GM18951 (cell line): ENCODE results near the gene RHOXF2B.
"Not testable (repeated sequence)": the region's sequence is repeated elsewhere in the genome, so short reads cannot be mapped to it uniquely, and the experiment has no call there.

ENCODE experiments used
- POLR2A ChIP-seq: IDR thresholded peaks from 4 replicates; pipeline ENCODE4 v1.6.1; 2011; ENCODE audit warnings: mild to moderate bottlenecking; ENCODE audit not compliant: insufficient read length, insufficient read depth; ENCODE audit errors: extremely low read depth
- in situ Hi-C: fragments of 300-500 bp; cut with MboI; formaldehyde crosslinking; loops from one replicate; pipeline ENCODE4 v1.12.0; 2022; ENCODE audit warnings: low sequenced_read_pairs, mixed read lengths, inconsistent platforms; ENCODE audit not compliant: unreplicated experiment

The RHOXF2B gene

DNA sequence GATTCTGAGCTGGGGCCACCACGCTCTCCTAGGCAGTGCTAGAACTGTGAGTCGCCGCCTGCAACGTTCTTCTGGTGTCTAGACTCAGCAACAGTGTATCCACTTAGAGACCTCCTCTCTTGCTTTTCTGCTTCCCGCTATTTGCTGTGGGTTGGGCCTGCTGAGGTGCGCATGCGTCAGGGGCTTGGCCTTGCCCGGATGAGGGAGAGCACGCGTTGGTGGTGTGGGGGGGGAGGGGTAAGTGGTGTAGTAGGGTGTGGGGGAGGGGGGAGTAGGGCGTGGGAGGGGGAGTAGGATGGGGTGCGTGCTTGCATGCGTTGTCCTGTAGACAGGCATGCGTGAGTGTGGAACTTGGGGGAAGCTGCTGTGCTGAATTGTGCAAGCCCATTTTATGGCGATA is at the start of gene RHOXF2B:
RHOXF2B (minus strand) TSS at position 101 of the 400 bp plus-strand sequence. CDS start 138 bp downstream, outside the sequence.
- in situ Hi-C loops = not testable (repeated sequence)

DNA sequence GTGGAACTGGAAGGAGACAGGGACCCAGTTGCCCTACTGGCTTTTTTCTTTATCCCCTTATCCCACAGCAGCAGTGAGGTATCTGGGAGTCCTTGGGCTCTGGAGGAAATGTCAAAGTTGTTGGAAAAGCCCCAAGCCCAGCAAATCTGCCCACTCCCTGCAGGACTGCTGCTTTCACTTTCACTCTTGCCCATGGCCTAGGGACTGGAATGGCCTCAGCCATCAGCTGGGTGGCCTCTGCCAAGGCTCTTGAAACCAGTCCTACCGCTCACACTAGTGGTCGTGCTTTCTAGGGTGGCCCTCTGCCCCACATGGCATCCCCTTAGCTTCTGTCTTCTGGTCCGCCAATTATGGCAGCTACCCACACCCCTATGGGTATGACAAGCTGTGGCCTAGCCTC is 48.0 kb upstream of the RHOXF2B start:
- in situ Hi-C loops = no loop called here
- no peak for TF ChIP-seq POLR2A

DNA sequence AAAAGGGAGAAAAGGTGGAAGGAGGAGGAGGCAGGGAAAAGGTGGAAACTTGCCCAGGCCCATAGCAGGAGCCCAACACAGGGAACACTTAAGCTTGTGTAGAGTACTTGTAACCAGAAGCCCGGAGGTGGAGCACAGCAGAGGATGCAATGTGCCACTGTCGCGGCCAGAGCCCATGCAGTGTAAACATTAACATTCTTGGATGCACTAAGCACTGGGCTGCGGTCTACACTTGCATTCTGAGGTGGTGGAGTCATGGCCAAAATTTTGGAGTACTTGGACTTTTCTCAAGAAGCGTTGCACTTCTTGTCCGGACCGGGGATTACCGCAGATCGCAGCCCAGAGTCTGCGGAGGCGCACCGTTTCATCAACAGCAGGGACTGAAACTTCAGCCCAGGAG is 42.7 kb upstream of the RHOXF2B start:
- TF ChIP-seq POLR2A = no peak
- in situ Hi-C loops = no loop called here

DNA sequence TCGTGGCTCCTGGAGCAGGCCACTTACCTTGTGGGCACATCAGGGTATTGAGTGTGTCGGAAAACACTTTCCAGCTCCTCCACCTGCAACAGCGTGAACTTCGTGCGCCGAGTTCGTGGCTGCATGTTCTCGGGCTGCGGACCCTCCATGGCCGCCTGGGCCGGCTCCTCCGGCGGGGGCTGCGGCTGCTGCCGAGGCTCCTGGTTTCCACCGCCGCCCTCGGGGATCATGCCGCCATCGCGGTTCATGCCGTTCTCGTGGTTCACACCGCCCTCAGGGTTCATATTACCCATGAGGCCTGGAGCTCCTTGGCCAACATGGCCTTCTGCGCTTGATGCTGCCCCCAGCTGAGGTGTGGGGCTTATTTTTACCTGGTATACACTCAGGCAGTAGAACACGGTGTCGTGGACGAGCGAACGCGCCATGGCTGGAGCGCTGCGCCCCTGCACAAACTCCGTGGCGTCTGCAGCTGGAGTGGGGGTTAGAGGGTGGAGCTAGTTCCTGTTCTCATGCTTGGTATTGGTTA is 38.0 kb upstream of the RHOXF2B start, which contains the start of gene RHOXF1:
RHOXF1 (minus strand) TSS at position 476 of the 526 bp plus-strand sequence; CDS start at position 425, 51 bp downstream.
- TF ChIP-seq POLR2A = no peak
- in situ Hi-C loops = no loop called here

DNA sequence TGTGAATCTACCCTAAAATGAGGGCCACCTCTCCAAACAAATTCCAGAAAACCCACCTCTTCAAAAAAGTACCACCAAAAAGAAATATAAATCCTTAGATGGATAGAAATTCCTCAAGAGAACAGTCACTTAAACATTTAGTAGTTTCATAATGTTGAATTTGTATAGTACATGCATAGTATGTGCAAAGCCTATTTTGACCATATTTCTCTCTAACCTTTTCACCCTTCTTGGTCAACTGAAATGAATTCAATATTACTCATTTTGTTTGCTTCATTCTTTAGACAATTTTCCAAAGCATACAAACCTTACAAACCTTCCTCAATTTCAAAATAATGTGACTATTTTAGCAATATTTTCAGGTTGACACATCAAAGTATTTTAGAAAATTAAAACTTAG is 34.1 kb upstream of the RHOXF2B start:
- no peak for TF ChIP-seq POLR2A
- in situ Hi-C loops = no loop called here

DNA sequence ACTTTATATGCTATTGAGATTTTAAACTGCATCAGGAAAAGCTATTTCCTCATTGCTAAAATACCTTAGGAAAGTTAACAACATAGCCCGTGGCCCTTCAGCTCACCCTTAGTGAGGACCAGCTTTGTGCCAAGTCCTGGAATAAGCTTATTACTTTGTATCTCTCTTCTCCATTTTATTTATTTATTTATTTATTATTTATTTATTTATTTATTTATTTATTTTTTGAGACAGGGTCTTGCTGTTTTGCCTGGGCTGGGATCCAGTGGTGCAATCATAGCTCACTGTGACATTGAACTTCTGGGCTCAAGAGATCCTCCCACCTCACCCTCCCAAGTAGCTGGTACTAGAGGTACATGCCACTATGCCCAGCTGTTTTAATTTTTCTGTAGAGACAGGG is 31.9 kb upstream of the RHOXF2B start:
- in situ Hi-C loops = no loop called here
- no peak for TF ChIP-seq POLR2A

DNA sequence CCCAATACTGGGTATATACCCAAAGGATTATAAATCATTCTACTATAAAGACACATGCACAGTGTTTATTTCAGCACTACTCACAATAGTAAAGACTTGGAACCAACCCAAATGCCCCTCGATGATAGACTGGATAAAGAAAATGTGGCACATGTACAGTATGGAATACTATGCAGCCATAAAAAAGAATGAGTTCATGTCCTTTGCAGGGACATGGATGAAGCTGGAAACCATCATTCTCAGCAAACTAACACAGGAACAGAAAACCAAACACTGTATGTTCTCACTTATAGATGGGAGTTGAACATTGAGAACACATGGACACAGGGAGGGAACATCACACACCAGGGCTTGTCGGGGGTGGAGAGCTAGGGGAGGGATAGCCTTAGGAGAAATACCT is 27.2 kb upstream of the RHOXF2B start:
- in situ Hi-C loops = not testable (repeated sequence)

DNA sequence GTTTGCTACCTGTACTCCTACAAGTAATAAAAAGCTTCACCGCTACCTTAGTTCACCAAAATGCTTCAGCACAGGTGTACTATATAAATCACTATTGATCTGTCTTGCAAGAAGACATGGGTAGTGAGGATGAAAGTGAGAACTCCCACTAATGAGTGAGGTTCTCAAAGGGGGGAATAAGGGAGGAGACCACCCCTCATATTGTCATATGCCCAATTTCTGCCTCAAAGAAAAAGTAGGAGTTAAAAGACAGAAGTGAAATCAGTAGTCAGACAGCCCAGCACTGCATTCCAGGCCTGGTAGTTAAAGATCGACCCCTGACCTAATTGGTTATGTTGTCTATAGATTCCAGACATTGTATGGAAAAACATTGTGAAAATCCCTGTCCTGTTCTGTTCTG is 23.6 kb upstream of the RHOXF2B start:
- in situ Hi-C loops = not testable (repeated sequence)

DNA sequence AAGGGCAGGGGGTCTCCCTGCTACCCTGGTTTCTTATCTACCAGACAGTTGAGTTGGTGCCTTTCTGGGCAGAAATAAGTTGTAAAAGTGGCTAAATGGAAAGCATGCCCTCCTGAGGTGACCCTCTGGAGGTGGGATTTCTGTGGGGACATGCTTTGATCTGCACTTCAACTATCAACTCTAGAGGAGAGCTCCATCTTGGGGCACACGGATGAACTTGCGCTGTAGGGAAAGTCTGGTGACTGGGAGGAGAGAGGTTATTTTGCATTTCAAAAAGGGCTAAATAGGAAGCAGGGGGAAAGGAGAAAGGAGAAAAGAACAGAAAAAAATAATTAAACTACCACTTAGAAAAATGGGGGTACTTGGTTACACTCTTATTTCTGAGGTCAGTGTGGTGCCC is 12.7 kb upstream of the RHOXF2B start:
- TF ChIP-seq POLR2A = no peak
- in situ Hi-C loops = no loop called here

DNA sequence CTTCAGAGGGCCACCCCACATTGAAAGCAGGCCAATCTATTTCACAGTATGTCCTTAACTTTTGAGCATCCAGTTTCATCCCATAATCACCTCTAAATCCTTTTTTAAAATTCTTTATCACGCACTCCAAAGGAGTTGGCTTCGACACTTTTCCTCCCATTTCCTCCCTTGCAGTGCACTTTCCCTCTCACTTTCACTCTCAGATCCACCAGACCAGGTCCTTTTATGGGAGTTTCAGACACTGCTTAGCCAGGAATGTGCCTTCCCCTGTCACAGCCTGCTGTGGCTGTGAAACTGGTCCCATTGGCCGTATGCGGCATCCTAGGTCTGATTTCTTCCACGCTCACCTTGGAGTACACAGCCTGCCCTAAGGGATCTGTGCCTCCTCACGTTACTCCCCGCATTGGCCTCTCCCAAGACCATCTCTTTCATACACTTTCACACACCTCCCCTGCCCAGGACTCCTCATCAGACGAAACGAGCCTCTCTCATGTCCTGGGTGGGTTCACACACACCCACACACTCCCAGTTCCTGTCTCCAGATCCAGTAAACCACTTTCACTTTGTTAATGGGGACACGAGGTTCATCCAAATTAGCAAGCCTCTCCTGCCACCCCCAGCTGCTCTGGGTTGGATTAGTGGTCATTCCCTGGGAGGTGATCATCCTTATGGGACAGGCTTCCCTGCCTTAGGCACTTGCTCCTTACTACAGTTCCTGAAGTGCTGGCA is 10.0 kb upstream of the RHOXF2B start:
- TF ChIP-seq POLR2A = no peak
- in situ Hi-C loops = no loop called here

DNA sequence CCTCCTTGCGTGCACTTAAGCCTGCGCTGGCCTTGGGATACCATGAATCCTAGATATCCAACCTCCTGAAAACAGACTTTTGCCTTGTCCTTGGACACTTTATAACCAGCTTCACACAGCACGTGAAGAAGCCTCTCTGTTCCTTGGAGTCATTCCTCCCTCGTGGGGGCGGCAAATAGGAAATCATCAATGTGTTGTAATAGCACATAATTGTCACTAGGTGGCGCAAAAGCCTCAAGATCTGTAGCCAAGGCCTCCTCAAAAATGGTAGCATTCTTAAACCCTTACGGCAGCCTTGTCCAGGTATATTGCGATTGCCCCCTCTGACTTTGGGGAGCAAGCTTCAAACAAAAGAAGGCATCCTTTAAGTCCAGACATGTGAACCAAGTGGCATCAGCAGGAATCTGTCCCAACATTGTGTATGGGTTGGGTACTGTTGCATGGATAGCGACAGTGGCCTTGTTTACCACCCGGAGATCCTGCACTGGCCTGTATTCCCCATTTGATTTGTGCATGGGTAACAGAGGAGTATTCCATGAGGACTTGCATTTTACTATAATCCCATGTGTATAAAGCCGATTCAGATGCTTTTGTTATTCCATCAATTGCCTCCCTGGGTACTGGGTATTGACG is 8.2 kb upstream of the RHOXF2B start:
- in situ Hi-C loops = not testable (repeated sequence)

DNA sequence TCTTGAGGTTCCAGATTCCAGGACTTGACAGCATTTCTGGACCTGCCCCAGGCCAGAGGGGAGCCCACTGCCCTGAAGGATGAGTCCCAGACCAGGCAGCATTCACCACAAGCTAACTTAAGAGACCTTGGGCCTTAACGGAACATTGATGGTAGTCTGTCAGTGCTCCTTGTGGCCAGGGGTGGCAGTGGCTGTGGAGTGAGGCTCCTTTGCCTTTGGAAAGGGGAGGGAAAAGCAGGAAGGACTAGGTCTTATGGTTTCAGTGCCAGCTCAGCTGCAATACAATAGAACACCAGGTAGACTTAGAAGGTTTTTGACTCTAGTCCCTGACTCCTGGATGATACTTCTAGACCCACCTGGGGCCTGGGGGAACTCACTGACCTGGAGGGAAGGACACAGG is 11.3 kb downstream of the RHOXF2B start:
- in situ Hi-C loops = not testable (repeated sequence)

DNA sequence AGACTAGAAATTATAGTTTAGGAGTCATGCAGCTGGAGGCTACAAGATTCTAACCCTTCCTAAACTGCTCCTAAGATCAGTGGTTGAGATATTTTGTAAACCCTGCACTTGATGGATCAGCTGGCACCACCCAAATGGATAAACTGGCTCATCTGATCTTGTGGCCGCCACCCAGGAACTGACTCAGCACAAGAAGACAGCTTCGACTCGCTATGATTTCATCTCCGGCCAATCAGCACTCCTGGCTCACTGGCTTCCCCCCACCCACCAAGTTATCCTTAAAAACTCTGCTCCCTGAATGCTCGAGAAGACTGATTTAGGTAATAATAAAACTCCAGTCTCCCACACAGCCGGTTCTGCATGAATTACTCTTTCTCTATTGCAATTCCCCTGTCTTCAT is 34.8 kb downstream of the RHOXF2B start:
- in situ Hi-C loops = not testable (repeated sequence)

DNA sequence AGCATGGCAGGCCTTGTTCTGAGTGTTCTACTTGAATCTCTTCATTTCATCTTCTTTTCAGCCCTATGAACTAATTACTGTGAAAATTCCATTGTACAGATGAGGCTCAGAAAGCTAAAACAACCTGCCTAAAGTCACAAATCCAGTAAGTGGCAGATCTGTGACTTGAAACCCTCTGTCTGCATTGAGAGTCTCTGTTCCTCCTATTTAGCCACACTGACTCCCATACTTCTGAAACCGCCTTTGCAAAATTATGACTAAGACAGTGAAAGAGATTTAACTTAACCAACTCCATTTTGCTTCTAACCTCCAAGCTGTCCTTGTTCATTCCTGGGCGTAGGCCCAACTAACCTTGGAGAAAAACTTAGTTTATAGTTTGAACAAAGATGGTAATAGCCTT is 35.2 kb downstream of the RHOXF2B start:
- in situ Hi-C loops = not testable (repeated sequence)

DNA sequence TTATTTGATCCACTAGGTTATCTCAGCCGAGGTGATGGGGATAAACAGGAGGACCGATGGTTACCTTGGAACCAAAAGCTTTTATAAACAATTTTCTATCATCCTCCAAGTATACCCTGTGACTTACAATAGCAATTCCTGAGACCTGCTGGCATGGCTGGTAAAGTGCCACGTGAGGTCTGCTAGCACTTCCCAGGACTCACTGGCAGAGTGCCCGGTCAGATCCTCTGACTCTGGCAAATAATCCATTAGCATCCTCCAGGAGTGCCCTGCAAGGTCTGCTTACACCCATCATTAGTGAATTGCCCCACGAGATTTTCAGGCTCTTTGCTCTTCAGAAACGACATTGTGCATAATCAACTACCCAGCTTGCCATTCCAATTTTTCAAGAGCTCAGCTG is 37.3 kb downstream of the RHOXF2B start:
- in situ Hi-C loops = not testable (repeated sequence)

DNA sequence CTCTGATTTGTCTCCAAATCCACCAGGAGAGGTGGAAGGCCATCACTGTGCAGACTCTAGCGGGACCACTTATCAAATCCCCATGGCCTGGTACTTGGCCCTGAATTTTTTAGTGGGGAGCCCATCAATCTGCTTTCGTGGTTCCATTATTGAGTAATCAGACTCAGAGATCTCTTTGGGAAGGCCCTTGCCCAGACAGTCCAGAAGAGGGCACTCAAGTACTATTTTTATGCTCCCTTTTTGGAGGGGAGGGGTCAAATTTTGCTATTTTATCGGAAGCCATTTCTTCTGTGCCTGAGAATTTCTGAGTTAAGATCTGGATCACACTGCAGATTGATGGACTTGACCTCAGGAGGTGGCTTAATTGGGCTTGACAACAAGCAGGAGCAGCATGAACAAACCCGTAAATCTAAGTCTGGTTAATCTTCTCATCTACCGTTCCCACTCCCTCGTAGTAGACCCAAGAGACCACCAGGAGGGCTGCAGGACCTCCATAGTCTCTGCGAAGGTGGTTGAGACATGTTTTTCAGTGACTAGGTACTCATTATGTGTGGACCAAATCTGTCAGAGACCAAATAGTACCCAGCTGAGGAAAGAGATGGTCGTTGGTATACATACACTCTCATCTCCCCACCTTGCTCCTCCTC is 38.3 kb downstream of the RHOXF2B start:
- in situ Hi-C loops = not testable (repeated sequence)
